HTERT RPE-1 (cell line): ENCODE results near the gene TH.

Source experiments
- in situ Hi-C: fragments of 300-500 bp; cut with MboI; formaldehyde crosslinking; loops from 4 replicates; pipeline ENCODE4 v1.14.3; 2020; ENCODE audit warnings: low sequenced_read_pairs

The TH gene

DNA sequence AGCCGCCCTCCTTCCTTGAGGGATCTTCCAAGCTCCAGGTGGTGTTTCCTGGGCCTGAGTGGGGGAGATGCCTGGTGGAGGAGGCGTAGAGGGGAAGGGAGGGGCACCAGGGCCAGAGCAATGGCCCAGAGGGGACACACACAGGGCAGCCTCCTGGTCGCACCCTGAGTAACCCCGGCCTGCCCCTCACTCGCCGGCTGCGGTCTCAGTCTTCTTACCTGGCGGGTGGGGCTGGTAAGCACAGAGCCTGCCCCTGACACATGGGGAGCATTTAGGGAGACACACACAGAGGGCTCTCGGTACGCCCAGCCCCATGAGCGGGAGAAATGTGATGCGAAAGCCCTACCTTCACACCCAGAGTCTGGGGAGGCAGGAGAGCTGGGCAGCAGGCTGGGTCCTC lies 56.3 kb downstream of the TH start:
- in situ Hi-C loops: no loop called here

- in situ Hi-C loops: no loop called here
Measured at GRCh38 chr11:2114430-2115241, 57.0 kb downstream of the TH start.
